NT2/D1 (cell line): ENCODE results near the gene RALGDS.

Experiments used
- SUZ12 ChIP-seq: IDR thresholded peaks from 2 replicates; pipeline ENCODE4 v1.6.1; 2011; ENCODE audit not compliant: insufficient read length, insufficient read depth; ENCODE audit errors: extremely low read depth
- YY1 ChIP-seq: IDR thresholded peaks from 2 replicates; pipeline ENCODE4 v1.6.1; 2011; ENCODE audit not compliant: insufficient read length, insufficient read depth
- ZNF274 ChIP-seq: IDR thresholded peaks from 2 replicates; pipeline ENCODE4 v1.6.1; 2011; ENCODE audit warnings: mild to moderate bottlenecking, low read depth, low read length

GRCh38 chr9:133129001-133129795, 8.2 kb upstream of the RALGDS start:
- no peak for TF ChIP-seq ZNF274
- no peak for TF ChIP-seq YY1
- TF ChIP-seq SUZ12: no peak
